NAMALWA (cell line): Measurements from ENCODE around the gene TNFAIP3.

Experiments used
- DNase-seq: peaks from one replicate; pipeline ENCODE4 v3.0.0-alpha.2; 2015; ENCODE audit warnings: low spot score

TNFAIP3 gene

DNA sequence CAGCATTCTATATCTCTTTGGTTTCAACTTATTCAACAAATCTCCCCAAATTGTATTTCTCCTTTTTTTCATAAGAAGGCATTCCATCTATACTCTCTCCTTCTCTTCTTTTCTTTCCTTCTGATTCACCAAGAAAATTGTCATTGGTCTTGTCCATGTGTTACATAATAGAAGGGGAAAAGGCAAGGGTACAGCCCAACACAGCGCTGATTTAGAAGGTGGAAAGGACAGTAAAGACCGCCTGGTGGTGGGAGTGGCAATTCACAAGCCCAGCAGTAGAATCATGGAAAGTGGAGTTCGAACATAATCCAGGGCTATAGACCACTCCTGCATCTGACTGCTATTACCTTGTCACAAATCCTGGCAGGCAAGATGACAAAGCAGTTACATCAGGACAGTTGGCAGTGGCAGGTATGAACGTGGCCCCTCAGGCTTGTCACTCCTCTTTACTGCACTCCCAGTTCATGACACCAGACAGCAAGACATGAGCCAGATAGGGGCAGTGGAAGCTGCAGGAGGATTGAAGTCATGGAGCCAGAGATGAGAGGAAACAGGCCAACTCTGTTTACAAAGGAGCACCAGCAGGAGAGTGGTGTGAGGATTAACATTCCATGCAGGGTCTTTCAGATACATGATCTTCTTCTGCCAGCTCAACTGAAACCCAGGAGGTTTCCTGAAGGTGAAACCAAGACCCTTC lies 2.1 kb upstream of the TNFAIP3 start:
- no peak for DNase-seq

DNA sequence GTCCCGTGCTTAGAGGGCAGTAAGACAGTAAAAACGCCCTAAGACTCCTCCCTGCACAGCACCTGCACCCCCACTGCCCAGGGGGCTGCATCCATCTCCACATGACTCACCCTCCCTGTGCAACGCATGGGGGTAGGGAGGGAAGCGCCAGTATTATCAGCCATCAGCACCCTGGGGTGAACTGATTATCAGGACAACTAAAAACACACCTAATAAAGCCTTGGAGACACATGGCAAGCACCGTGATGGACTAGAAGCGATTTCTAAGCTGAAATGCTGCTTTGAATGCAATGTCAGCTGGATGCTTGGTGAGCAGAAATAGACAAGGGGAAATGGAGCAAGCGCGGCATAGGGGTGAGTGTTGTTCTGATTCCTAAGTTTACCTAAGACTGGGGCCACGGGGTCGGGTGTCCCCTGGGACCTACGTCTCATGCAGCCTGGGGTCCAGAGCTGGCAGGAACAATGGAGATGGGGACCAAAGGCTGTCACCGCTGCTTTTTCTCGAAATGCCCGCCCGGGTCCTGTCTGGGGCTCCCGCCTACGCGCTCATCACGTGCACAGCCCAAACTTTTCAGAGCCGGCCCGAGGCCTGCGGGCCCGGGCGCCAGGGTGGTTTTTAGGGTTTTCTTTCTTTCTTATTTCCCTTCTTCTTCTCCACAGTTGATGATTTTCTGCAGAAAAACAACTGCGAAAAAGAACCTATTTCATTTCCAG lies 702 bp upstream of the TNFAIP3 start:
- DNase-seq: no peak

DNA sequence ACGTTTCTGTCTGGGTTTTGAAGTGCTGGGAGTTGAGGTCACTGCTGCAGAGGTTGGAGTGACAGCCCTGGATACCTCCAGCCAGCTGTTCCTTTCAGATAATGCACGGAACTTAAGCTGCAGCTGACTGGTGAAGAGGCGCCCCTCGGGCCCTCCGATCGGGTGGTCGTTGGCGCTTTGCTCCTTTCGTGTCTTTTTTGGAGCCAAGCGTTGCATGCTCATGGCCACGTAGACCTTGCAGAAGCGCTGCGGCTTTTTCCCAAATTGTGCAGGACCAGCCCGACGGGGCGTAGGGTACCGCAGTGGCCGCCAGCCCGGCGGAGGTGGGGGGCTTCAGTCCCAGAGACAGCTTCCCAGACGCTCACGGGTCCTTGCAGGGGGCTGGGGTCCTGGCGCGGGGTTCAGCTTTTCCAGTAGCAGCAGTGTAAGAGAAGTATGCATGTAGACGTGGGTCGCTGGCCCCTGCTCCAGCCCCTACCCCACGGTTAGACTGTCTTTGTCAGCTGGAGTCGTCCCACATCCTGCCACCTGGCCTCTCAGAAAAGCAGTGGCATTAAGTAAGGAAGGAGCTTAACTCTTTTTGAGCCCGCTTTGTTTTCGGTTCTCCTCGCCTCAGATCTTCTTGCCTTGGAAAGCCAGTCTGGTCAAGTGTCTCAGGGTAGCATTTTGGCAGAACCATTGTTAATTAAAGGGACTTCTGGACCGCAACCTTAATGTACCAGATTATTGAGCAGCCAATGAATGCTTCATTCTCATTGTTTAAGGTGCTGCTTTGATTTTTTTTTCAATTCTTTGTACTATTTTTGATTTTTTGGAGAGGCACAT lies 838 bp downstream of the TNFAIP3 start:
- peak; percentile 83 for DNase-seq

DNA sequence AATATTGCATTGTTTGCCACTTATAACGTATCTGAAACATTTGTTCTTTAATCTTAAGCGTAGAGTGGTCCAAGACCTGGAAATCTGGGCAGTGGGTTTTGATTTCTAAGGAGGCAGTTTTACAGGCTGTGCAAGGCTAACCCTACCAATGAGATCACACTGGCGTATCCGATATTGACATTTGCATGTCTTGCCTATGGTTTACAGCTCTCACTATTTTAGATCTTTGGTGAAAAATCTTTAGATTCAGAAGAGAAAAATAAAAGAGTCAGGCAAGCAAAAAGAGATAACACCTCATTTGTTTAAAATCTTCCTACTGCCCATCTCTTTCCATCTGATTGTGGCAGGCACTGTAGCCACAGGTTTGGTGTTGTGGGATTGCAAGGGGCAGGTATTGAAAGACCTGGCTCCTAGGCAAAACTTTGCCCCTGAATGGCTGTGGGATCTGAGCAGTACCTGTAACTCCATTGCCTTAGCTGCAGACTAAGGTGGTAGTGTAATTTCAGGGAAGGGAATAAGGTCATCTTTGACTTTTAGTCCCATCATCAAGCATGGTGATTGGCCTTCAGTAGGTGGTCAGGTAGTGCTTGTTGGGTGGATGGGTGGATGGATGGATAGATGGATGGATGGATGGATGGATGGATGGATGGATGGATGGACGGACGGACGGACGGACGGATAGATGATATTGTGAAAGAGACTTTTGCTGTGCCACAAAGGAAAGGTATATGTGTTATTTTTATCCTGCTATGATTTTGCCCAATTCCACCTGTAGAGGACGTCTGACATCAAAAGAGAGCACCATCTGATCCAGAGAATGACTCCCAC lies 1.9 kb downstream of the TNFAIP3 start:
- peak; percentile 43 for DNase-seq

DNA sequence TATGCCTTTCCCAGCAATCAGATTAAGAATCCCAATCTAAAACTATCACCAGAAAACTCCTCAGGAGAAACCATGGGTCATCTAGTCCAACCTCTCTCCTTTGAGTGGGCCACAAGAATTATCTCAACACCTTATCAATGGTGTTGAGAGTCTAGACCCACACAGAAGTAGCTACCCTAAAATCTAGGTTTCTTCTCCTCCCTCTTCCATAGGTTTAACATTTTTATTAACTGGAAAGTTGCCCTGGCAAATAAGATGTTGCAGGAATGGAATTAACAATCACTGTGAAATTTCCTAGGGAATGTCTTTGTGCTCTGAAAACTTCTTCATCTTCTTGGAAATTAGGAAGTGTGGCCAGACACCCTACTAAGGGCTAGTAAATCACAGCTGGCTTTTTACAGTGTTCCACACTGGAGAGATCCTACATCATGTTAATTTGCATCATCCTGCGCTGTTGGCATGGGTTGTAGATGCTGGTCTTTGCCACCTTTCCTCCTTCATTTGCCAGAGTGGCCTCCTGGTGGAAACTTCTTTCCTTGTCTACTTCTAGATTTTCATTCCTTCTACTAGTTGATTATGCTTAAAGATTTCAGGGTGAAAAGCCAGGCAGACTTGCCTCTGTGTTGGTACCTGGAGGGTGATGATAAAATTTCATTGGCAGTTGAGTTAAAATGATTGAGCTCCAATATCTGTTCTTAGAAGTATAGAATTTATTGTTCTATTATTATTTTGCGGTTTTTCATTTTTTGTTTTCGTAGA lies 2.7 kb downstream of the TNFAIP3 start:
- DNase-seq: peak; percentile 9

DNA sequence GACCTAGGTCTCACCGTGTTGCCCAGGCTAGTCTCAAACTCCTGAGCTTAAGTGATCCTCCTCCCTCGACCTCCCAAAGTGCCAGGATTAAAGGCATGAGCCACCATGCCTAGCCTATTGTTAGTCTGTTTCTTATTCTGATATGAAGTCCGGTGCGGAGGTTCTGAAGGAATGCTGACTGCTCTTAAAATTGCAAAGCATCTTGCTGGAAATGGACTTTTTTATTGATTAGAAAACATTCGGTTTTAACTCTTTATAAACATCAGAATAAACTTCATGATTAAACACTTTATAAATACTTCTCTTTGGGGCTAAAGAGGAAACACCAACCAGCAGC lies 3.2 kb downstream of the TNFAIP3 start:
- no peak for DNase-seq

DNA sequence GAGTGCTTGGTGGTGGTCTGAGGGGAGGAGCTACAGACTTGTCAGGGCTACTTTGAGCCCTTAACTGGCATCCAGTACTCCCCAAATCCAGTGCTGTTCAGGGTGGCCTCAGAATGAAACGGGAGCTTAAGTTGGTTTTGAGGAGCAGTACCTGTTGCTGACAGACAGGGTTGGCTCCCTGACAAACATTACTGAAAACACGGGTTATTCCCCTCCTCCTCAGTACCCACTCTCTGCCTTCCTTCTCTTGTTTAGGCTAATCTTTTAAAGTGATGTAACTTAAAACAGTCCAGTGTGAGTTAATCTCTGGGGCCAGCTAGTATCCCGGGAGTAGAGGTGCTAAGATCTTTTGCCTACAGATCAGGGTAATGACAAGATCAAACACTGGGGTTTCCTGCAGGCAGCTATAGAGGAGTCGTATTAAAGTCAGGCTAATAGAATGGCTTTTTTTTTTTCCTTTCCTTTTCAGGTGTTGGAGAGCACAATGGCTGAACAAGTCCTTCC lies 3.7 kb downstream of the TNFAIP3 start:
- peak; percentile 46 for DNase-seq

DNA sequence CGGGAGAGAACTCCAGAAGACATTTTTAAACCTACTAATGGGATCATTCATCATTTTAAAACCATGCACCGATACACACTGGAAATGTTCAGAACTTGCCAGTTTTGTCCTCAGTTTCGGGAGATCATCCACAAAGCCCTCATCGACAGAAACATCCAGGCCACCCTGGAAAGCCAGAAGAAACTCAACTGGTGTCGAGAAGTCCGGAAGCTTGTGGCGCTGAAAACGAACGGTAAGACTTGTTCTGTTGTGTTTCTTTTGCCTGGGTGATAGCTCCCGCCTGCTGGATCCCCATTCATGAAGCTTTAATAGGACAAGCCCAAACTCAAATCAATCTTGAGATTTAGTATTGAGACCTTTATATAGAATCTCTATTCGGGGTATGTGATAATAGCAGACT lies 4.2 kb downstream of the TNFAIP3 start:
- DNase-seq: no peak

DNA sequence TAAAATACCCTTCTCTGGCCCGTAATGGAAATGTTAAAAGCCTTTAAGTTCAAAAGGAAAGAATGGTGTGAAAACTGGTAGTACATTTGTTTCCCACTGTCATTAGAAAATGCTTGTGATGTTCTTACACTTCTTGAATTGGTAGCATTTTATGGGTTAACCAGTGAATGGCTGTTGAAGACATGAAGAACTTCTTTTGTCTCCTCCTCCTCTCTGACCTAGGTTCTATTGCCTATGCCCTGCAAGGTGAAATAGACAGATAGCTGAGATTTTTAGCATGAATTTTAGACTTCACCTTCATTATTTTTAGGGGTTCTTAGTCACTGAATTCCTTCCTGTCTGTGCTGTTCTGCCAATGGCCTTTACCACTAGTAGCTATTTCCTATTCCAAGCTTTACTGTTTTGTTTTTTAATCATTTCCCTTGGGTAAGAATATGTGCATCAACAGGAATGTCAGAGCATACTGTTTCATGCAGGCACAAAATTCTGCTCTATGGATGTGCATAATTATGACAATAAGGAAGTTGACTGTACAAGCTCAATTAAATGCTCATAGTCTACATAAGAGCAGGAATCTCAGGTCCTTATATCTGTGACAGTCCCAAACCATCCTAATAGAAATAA lies 4.9 kb downstream of the TNFAIP3 start:
- peak; percentile 11 for DNase-seq

DNA sequence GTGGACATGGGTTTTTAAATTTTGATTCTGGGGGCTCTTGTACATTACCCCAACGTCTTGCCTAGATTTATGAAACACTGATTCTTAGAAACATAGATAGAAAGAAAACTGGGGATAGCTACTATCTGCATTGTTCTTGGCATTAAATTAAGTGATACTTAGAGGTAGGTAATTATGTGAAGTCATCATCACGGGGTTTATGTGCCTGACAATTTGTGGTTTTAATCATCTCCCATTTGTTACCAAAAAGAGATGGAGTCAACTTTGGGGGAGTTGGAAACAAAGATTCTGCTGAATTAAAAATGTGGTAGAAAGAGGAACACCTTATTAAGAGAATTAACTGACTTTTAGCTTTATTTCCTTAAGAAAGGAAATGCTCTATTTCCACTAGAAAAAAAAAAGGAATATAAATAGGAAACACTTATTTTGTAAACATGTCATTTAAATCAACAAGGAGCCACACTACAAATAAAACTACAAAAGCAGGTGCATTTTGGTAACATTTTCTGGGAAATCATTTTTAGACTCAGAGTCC lies 5.6 kb downstream of the TNFAIP3 start:
- DNase-seq: no peak

DNA sequence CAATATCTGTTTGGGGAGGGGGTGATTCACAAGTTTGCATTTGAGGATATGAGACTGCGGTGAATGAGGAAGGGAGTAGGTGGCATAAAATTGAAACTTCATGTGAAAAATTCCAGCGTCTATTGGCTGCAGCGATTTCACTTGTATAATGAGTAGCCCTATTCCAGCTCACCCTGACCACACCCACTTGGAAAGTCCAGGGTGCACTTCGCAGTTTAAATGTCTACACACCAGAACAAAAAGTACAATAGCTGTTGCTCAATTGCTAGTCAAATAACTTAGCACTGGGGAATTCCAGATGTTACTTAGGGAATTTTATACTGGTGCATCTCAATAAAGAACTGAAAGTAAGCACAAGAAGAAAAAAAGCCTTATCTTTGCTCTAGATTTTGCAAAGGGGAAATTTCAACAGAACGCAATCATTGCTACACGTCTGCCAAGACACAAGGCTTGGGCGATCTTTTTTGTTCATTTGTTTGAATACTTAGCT lies 6.3 kb downstream of the TNFAIP3 start:
- DNase-seq: peak; percentile 60

DNA sequence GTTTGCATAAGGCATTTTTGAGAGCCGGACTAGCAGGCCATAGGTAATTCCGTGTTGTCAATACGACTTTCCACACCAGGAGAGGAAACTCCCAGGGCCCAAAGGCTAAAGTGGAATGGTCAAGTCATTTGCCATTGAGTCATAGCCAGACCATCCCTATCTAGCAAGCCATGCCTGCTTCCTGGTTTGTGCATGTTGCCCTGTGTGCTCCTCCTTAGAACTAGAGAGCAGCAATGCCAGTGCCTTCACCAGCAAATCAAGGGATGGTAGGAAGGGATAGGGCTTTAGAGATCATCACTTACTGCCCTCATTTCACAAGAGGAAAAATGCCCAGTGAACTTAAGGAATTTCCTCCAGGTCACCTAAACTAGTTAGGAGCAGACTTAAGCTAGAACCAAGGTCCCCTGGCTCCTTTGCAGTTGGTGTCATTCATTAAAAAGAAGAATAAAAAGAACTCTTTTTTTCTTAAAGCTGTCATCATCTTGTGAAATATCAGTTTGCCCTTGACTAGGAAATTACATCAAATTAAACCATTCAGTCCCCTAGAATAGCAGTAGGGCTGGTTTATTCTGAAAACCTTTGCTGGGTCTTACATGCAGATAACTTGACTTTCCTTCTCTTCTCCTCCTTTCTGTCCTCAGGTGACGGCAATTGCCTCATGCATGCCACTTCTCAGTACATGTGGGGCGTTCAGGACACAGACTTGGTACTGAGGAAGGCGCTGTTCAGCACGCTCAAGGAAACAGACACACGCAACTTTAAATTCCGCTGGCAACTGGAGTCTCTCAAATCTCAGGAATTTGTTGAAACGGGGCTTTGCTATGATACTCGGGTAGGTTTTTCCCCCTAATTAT lies 7.4 kb downstream of the TNFAIP3 start:
- no peak for DNase-seq

DNA sequence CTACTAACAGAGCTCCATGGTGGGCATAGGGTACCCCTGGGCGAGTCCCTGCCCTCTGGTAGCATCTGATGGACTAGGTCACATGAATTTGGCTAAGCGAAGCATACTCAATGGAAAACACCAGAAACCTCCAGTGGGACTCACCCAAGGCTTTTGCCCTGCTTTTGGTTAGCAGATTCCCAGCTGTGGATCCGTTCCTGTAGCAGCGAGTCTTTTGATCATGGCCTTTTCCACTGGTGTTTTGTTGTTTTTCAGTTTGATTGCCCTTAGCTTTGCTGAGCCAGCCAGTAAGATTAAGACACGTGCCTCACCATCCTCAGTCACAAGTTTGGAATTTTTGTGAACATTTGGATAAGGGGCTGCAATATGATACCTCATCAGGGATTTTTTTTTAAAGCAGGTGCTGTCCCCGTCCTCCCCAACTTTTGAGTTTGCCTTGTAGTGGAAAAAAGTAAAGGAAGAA lies 8.0 kb downstream of the TNFAIP3 start:
- DNase-seq: no peak

DNA sequence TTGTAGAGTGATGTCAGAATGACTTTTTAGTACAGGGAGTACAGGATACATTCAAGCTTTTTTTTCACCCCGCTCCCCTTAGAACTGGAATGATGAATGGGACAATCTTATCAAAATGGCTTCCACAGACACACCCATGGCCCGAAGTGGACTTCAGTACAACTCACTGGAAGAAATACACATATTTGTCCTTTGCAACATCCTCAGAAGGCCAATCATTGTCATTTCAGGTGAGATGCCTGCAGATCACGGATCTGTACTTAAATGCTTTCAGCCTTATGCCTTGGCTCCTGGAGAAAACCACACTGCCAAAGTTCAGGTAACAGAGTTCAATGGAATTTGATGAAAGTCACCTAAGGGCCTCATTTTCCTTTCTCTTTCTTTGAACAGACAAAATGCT lies 8.5 kb downstream of the TNFAIP3 start:
- no peak for DNase-seq

DNA sequence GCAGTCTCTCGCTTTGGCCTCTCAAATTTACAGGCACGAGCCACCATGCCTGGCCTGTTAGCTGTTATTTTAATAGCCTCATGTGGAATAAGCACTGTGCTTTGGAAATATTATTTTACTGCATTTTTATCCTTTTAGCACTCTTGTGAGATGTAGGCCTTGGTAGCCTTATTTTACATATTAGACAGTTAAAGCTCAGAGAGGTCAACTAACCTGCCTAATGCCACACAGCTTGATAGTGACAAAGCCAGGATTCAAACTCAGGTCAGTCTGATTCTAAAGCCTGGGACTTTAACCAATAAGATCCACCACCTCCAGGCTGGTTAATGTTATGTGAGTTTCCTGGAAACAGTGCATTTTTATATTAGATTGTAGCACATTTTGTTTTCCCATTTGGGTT lies 9.5 kb downstream of the TNFAIP3 start:
- no peak for DNase-seq

DNA sequence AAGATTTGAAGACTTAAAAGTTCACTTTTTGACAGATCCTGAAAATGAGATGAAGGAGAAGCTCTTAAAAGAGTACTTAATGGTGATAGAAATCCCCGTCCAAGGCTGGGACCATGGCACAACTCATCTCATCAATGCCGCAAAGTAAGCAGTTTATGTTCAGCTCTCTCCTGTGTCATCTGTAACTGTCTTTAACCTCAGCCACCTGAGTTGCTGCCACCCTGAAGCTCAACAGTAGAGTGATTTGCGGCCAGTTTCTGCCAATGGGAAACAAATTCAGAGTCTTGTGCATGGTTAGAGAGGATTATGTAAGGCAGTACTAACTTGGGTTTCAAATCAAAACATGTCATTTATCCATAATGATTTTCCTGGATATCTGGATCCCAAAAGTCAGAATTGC lies 10.1 kb downstream of the TNFAIP3 start:
- no peak for DNase-seq

DNA sequence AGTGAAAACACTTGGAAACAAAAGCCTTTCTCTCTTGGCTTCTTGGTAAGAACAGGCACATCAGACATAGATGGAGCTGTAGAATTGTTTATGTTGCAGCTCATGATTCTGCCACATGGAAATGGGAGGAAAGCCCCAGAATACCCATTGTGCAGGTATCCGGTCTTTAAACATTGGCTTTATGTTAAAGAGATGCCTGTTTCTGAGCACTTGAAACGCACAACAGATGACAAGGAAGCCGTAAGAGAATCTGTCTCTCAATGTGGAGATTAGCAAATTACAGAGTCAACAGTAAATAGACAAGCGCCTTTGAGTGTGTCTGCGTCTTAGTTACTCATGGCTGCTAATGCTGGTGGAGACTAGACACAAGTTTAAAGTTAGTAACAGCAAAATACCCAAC lies 10.5 kb downstream of the TNFAIP3 start:
- no peak for DNase-seq

DNA sequence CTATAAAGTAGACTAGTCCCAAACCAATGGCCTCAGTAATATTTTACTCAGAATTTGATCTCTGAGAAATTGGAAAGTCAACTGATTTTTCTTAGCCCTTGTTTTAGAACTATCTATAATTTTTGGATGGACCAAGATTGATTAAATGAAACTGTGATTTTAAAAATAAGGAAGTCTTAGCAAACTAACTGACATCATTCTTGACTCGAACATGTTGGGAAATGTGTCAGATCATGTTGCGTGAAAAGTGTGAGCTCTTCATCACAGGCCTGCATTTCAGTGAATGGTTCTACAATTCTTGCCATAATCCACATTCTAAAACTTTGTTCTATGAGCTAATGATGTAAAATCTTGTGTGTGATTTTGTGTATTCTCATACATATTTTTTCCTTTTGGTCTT lies 11.0 kb downstream of the TNFAIP3 start:
- no peak for DNase-seq
